ENCODE measurements around the gene CACNA2D1.
"Not testable (repeated sequence)": the region's sequence is repeated elsewhere in the genome, so short reads cannot be mapped to it uniquely, and the experiment has no call there.

Gene CACNA2D1

DNA sequence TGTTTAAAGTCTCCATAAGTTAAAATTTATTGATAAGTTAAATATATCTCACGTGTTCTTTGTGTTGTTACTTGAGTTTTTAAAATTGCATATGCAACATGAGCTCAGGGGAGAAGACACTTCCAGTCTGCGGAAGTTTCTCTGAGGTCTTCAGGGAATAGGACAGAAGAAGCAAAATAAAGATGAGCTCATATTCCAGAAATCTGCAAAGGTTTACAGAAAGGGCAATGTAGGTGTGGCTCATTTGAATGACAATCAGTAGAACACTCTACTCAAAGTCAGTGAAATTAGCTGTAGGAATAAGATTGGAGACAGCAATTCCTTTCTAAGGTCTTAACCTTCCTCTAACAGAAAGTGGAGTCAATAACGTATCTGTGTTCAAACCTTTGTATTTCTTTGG is 53.7 kb downstream of the CACNA2D1 start:
- DNase-seq, result no peak

DNA sequence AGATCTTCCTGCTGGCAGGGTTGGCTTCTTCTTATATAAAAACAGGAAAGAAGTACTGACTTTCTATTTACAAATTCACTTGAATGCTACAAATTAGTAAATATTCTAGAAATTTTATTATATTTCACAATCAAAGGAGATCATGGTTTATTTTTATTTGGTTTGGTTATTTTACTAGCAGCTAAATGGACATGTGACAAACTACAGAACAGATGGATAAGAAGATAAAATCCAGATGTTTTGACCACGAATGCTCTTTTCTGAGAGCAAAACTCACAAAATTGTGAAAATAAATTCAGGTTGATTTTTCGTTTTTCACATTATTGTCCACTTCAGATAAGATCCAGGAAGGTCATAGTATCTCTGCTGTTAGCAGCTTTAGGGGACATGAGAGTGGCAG is 55.4 kb downstream of the CACNA2D1 start:
- no peak for DNase-seq

DNA sequence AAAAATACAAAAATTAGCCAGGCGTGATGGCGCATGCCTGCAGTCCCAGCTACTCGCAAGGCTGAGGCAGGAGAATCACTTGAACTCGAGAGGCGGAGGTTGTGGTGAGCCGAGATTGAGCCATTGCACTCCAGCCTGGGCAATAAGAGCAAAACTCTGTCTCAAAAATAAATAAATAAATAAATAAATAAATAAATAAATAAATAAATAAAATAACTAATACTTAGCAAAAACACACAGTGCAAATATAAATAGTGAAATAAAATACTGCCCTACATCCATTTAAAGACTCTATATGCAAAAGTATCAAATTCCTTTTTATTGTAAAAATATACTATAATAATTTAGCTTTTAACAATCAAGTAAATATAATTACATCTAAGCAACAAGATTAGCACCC is 57.0 kb downstream of the CACNA2D1 start:
- DNase-seq, result not testable (repeated sequence)

DNA sequence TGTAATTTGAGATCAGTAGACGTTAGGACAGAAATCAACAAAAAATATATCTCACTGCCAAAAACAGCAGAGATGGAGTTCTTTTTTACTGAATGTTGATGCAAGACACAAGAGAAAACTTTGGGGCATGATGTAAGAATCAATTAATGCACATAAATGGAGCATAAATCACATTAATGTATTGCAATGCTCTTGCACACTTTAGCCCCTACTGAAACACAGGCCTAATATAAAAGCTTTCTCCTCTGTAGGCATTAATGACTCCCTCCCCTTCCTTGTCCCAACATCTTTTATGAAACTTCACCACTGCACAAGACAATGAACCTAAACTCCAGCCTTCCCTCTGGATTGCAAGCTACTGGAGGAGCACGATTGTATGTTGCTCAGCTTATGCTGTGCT is 58.8 kb downstream of the CACNA2D1 start:
- no peak for DNase-seq

DNA sequence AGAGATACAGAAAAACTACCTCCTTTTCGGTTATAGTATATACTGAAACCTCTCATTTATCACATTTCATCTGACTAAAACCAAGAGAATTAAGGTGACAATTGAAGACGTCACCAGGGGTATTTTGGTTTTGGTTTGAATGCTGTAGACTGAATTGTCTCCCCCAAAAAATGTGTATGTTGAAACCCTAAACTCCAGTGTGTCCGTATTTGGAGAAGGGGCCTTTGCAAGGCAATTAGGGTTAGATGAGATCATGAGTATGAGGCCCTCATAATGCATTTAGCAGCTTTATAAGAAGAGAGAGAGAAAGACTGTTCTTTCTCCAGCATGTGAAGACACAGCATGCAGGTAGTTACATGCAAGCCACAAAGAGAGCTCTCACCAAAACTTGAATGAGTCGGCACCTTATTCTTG is 59.5 kb downstream of the CACNA2D1 start:
- DNase-seq, result no peak

DNA sequence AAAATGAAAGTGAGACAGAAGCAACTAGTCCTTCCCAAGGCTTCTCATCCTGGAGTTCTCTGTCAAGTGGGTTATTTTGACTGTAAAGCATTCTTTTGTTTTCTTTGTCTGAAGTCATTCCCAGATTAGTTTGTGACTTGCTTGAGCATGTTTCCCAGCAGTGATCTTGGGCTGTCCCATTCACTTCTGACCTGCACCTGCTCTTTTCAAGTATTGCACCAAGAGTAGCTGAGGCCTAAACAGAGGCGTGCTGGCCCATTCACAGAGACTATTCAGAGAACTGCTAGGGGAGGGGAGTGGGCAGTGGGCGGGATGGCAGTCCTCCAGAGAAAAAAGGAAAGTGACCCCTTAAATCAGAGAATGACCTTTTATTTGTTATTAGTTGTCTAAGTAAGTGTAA is 61.3 kb downstream of the CACNA2D1 start:
- DNase-seq, result no peak

DNA sequence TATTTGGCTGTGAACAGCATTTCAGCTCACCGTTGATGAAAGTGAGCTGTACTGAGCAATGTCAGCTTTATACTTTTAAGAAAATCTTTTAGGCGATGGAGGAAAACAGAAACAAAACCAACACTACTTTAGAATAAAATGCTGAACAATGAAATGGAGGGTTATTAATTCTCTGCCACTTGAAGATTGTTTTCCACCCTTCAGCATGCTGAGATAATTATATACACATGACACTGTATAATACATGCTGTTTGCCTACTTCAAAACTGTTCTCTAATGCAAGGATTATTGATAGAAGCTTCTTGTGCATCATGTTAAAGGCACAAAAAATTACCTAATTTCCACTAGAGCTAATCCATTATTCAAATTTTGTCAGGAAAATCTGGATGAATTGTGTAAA is 66.8 kb downstream of the CACNA2D1 start:
- DNase-seq, result no peak

DNA sequence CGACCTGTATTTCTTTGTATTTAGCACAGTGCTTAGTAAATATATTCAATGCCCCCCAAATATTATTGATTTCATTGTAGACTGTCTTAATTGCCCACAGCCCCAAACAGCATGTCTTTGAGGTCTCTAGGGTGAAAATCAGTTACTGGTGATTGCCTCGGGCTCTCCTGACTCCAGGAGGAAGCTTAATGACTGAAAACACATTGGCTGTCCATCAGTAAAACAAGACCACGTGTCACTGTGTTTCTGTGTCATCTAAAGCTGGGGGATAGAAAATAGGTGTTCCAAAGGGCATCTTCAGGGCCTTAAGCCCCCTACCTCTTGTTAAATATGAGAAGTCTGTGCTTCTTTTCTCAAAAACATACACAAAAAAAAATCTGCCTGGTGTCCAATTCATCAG is 67.9 kb downstream of the CACNA2D1 start:
- DNase-seq, result no peak

DNA sequence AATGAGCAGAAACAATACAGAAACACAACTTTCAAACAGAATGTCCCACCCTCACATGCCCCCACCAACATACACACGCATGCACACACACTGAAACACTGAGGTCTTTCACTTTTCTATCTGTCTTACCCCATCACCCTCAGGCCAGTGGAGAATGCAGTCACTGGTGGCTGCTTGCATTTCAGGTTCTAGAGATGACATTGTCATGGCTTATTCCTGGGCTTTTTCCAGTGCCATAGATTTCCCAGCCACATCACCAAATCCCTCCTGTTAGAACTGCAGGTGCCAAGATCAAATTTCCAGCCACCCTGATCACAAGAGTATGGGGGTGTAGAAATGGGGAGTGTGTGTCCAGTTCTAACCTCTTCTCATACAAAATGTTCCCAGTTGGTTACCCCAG is 68.4 kb downstream of the CACNA2D1 start:
- DNase-seq, result no peak

DNA sequence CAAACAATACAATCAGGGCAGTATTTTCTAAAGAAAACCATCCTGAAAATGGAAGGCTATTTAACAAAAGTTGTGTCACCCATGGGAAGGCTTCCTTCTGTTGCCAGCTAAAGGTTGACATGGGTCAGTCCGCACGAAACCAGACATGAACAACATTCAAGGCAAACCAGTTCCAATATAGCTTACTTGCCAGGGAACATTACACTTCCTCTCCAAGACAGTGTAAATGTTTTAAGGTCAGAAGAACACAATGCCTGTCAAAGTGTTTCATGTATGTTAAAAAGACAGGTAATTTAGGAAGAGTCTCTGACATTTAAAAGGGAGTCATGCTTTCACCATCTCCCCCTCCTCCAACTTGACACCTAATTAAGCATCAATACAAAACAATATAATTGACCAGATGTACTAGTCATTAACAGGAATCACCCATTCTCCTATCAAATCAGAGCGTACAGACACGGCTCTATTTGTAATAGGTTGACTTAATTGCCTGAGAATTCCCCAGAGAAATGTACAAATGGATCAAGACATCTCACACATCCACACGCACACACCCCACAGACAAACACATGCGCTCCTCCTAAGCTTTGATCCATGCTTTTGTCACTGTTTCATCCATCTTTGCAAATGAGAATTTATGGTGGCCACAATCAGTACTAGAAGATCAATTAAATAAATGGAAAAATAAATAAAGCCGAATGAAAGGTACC is 69.5 kb downstream of the CACNA2D1 start:
- no peak for DNase-seq

DNA sequence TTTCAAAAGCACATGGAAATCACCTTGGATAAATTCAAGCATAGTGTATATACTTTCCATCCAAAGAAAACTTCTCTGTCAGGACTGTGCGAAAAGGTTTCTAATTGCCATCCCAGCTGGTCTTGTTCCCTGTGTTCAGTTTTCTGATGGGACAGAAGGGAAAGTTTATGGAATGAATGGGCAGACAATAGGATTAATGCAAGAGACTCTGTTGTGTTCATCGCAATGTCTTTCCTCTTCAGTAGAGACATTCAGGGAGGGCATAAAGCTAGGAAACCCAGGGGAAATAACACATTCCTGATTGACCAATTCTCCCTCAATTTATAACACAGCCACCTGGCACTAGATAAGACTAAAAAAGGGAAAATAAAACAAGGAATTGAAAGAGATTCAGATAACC is 78.9 kb downstream of the CACNA2D1 start:
- DNase-seq, result no peak

DNA sequence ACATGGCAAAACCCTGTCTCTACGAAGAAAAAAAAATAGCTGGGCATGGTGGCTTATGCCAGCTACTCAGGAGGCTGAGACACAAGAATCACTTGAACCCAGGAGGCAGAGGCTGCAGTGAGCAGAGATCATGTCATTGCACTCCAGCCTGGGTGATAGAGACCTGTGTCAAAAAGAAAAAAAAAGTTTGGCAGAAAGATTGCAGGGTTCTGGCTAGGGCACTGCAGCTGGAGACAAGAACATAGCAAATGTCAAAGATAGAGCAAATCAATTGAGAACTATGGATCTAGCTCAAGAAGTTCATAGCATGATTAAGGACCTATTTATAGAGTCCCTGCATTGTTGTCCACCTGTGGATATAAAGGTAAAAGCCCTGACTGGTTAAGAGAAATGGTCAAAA is 79.5 kb downstream of the CACNA2D1 start:
- no peak for DNase-seq

DNA sequence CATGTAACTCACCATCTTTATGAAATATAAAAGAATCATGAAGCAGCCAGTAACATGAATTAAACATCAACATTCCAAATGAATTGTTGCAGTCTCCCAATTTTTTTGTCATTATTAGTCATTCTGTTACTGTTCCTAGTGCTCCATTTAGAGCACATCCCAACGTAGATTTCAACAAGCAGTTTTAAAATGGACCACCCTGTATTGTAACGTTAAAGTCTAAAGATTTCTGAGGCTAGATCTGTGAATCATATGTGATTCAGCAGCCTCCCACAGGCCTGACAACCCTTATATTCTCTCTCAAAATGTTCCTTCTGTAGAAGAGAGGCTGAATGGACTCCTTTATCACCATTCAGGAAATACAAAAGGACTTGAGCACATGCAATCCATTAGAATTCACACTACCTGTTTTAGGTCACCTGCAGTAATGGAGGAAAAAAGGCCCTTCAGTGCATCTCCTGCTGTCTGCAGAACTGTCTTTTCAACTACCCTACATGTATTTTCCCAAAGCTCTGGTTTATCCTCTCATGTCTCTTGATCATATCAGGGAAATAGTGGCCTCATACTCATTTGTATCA is 81.4 kb downstream of the CACNA2D1 start:
- DNase-seq, result no peak

DNA sequence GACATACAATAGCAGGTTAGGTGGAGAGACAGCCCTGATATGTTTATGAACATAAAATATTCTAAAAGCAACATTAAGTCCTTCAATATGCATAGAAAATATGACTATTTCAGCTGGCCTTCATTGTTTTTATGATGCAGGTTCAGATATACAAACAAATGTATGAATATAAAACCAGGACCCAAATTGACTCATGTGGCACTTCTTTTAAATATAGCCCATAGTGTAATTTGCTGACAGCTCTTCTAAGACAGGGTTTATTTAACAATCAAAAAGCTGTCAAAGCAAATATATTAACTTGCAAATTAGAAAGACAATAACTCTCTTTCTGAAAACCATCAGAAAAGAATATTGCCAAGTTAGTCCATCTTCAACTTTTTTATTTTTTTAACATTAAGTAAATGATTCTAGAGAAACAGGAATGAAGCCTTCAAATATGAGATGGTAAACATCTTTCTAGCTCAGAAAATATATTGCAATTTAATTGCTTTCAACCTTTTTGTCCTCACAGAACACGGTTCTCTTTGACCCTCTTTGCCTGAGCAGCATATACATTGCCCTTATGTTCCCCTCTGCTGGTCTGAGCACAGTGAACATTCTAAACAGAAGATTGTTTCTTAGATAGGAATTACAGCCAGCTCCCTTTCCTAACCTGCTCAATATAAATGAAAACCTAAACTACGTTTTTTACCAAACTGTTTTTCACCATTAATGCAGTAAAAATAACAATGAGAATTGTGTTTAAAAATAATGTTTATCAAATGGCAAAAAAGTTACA is 82.8 kb downstream of the CACNA2D1 start:
- DNase-seq, result no peak

DNA sequence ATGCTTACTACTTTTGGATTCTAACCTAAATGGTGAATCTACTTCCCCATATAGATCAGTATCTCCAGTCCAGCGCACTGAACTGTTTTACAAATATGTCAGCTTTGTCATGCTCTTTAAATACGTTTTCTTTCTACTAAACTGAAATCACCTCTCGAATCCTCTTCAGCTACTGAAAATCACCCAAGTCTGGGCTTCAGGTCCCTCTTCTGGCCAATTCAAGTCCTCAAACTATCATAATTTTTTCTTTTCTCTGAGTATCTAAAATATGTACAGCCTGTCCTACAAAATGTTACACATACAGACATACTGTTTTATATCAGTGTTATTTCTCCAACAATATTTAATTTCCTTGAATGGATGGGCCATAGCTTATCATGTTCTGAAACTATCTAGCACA is 84.2 kb downstream of the CACNA2D1 start:
- no peak for DNase-seq

DNA sequence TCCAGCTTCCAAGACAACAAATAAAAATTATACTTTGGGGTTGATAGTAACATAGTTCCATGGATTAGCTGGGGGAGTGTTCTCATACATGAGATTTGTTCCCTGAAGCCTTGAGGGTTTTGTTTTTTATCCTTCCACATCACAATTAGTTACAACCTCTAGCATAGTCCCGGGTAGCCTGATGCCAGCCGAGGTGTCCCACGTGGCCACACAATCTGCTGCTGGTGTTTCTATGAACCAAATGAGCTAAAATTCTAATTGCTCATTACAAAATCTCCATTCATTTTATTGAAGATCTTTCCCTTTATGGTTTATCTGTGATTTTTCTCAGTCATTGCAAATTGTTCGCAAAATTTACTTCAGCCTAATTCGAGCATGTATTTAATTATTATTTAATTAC is 84.7 kb downstream of the CACNA2D1 start:
- no peak for DNase-seq

DNA sequence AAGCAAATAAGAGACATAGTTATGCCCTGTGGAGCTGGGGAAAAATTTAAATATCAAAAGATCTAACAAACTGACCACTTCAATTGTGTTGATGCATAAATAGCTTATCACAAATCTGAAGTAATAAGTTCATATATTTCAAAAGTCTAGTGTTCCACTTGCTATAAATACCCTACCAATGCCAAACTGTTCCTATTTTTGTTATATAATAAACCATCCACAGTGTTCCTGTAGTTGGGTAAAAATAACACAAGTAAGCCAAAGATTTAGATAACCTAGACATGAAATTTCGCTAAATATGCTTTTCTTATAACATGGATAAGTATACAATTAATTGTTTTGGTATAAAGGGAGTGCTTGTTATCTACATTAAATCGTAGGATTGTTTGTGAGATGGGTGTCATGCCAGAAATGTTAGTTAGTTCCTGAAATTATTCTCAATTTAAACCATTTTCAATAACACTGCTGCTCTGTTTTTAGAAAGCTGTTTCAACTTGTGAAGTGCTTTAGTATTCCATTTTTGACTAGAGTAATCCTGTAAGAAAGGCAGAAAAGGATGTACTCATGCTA is 85.5 kb downstream of the CACNA2D1 start:
- DNase-seq, result no peak

DNA sequence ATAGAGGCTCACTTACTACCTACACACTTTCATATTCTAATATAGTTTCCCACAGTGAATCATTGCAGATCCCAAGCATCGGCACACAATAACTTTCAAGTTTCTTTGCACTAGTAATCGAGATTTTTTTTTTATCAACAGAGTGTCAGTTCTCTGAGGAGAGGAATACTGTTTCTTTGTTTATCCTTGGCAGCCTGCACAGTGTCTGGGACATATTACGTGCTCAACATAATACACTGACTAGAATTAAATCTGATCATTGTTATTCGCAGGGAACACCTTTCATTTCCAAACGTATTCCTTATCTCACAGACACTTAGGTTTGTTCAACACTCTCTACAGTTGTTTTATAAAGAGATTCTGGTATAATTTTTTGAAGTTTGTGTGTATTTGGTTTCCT is 95.3 kb downstream of the CACNA2D1 start:
- DNase-seq, result no peak

DNA sequence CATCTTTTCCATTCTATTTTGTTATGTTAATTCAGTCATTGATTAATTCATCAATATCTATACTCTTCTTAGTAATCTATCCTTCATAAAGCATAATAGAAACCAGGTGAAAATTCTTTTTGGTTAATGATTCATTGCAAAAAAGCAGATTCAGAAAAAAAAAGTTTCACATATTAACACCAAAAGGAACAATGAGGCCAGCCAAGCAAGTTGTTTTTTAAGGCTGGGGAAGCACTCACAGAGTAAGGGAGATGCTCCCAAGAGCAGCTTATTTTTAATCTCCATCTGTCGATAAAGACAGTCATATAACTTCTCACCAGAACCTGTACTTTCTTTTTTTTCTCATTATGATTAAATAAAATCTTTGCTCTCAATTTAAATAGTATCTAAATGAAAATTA is 95.8 kb downstream of the CACNA2D1 start:
- no peak for DNase-seq

DNA sequence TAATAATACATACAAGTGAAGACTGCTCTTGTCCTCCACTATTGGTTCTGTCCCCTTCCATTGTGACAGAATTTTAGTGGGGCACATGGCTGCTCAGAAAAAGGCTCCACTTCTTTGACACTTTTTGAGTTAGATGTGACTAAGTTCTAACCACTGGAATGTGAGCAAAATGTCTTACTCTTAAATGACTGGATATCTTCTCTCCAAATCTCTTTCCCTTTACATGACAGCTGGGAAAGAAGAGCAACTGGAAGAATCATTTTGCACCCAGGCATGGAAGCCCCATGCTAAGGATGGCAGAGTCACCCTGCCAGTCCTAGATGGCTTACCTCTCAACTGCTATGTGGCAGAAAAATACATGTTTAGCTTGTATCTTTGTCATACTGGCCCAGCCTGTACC is 97.7 kb downstream of the CACNA2D1 start:
- no peak for DNase-seq

DNA sequence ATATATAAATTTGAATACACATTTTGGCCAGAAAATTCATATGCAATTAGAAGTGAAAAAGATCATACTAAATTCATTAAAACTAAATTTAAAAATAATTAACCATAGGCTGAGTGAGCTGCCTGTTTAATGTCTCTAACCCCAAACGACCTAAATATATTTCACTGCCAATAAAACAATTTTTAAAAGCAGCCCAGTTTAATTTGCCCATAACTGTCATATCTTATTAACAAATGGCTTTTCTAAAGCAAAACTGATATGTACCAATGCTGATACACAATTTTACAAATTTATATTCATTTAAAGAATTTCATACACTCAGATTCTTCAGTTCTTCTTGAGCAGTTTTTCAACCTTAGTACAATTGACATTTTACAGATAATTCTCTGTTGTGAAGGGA is 99.9 kb downstream of the CACNA2D1 start:
- DNase-seq, result no peak

DNA sequence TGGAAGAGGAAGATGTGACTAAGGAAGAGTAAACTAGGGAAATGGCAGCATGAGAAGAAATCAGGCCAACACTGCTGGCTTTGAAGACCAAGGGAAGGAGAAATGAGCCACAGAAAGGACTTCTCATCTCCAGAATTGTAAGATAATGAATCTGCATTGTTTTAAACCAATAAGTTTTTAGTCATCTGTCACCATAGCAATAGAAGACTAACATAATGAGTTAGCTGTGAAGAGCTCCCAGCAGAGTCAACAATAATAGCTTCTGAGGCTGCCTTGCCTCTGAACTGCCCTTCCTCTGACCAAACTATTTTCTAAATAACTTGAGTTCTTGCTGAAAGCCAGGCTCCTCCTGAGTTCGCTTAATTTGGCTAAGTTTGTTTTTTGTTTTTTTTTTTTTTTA is 103.6 kb downstream of the CACNA2D1 start:
- no peak for DNase-seq

DNA sequence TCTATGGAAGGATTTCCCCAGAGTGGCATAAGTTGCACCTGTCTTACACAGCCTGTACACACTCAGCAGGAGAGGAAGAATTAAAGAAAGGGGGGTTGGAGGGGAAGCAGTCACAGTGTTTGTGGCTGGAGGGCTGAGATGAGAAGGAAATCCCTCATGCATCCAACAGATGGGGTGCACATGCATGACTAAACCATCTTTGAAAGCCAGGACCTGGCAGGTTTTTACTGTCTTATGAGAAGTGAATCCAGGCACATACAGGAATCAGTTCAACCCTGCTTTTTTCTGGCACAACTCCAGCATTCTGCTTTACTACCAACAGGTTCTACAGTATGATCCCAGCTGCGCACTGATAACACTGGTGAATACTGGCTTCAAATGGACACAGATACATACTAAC is 107.7 kb downstream of the CACNA2D1 start:
- no peak for DNase-seq

DNA sequence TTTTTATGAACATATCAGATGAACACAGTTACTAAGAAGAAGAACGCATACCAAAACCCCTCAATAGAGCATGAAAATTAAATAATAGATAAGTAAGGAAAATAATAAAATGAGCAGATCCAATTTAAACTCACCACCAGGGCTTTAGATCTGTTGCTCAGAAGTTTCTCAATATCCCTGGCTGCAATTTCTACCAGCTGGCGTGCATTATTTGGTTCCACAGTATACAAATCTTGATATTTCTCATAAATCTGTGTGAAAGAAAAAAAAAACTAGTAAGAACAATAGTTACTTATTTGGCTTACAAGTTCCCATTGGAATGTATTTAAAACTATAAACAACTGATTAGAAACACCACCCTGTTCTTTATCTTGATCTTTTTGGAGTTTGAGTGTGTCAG is 108.6 kb downstream of the CACNA2D1 start:
- no peak for DNase-seq

Data from stimulated activated CD4-positive, alpha-beta T cell treated with anti-CD3 and anti-CD28 coated beads, Interleukin-4, amount 100 ng/mL, for 24 hours (primary cell).